HG03280 (cell line): ENCODE results near the gene KIRREL3.

Experiments used
- ATAC-seq: cut with Tn5 transposase; IDR thresholded peaks from one replicate; pipeline ENCODE4 v1.9.1; 2021; ENCODE audit warnings: mild to moderate bottlenecking, moderate library complexity; ENCODE audit not compliant: unreplicated experiment

Gene KIRREL3

GRCh38 chr11:126720539-126721235, 279.9 kb downstream of the KIRREL3 start:
- ATAC-seq, result no peak

GRCh38 chr11:126719740-126720139, 280.8 kb downstream of the KIRREL3 start:
- no peak for ATAC-seq

GRCh38 chr11:126718276-126718675, 282.3 kb downstream of the KIRREL3 start:
- no peak for ATAC-seq

GRCh38 chr11:126716456-126717083, 284.0 kb downstream of the KIRREL3 start:
- ATAC-seq, result peak; percentile 58

GRCh38 chr11:126713806-126714205, 286.8 kb downstream of the KIRREL3 start:
- ATAC-seq, result no peak

- ATAC-seq, result no peak
Observed at GRCh38 chr11:126711977-126712625, 288.5 kb downstream of the KIRREL3 start.

GRCh38 chr11:126710804-126711399, 289.7 kb downstream of the KIRREL3 start:
- ATAC-seq, result no peak

- ATAC-seq, result no peak
Observed at GRCh38 chr11:126707498-126707897, 293.1 kb downstream of the KIRREL3 start.

- ATAC-seq, result no peak
Observed at GRCh38 chr11:126704096-126704495, 296.5 kb downstream of the KIRREL3 start.

- ATAC-seq, result no peak
Observed at GRCh38 chr11:126703662-126704061, 296.9 kb downstream of the KIRREL3 start.

- ATAC-seq, result no peak
Observed at GRCh38 chr11:126702987-126703386, 297.6 kb downstream of the KIRREL3 start.

- ATAC-seq, result no peak
Observed at GRCh38 chr11:126702165-126702720, 298.3 kb downstream of the KIRREL3 start.

GRCh38 chr11:126701520-126701897, 299.1 kb downstream of the KIRREL3 start:
- ATAC-seq, result no peak

- ATAC-seq, result peak; percentile 79
Observed at GRCh38 chr11:126700768-126701519, 299.6 kb downstream of the KIRREL3 start.

- no peak for ATAC-seq
Observed at GRCh38 chr11:126698576-126698975, 302.0 kb downstream of the KIRREL3 start.

GRCh38 chr11:126697936-126698335, 302.6 kb downstream of the KIRREL3 start:
- ATAC-seq, result no peak

- no peak for ATAC-seq
Observed at GRCh38 chr11:126696982-126697381, 303.6 kb downstream of the KIRREL3 start.

- no peak for ATAC-seq
Observed at GRCh38 chr11:126695293-126695692, 305.3 kb downstream of the KIRREL3 start.

GRCh38 chr11:126694065-126694625, 306.4 kb downstream of the KIRREL3 start:
- ATAC-seq, result no peak

GRCh38 chr11:126687477-126687876, 313.1 kb downstream of the KIRREL3 start:
- no peak for ATAC-seq
